ENCODE data around the gene DNAH1. TPM values are rescaled to one million over a fixed set of nuclear protein-coding genes. Genes with fewer than 3 reads are reported as not detected.
"Not testable (repeated sequence)": the region's sequence is repeated elsewhere in the genome, so short reads cannot be mapped to it uniquely, and the experiment has no call there.

DNAH1 gene
- total RNA-seq, 2 donors from 2014 or later = 5.6 to 18.7 TPM

DNA sequence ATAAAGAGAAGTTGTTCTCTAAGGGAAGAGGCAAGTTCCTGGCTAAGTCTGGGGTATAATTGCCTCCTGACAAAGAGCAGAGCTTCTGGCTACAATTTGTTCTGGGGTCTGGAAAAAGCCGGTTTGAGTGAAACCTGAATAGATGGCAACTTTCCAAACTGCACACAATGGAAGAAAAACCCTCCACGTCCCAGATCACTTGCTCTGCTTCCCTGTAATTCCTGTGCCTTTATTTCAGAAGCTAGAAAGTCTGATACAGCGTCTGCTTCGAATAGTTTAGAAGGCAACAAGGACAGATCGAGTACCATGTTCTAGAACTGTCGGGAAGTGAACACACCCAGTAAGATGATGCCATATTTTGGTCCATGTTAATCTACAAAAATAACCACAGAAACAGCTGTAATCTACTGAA, 36.1 kb upstream of the DNAH1 start:
- WGBS = 5% methylated on average over 6 of the region's 6 CpGs
- Histone ChIP-seq H3K9me3 (no peaks in the 10 kb centered on the region), H3K27me3 (replicated peaks; ENCODE audit: insufficient read depth) (no peaks in the 10 kb centered on the region), H3K4me1 (replicated peaks) (no peaks in the 10 kb centered on the region), H3K4me3 (no peak overlapping the region), H3K27ac (peak overlapping the region; percentile 95 to 96), H3K36me3 (no peaks in the 10 kb centered on the region)
- intact Hi-C loops (cut with DNase I) = no loop called here
- TF ChIP-seq, protein P1, sequence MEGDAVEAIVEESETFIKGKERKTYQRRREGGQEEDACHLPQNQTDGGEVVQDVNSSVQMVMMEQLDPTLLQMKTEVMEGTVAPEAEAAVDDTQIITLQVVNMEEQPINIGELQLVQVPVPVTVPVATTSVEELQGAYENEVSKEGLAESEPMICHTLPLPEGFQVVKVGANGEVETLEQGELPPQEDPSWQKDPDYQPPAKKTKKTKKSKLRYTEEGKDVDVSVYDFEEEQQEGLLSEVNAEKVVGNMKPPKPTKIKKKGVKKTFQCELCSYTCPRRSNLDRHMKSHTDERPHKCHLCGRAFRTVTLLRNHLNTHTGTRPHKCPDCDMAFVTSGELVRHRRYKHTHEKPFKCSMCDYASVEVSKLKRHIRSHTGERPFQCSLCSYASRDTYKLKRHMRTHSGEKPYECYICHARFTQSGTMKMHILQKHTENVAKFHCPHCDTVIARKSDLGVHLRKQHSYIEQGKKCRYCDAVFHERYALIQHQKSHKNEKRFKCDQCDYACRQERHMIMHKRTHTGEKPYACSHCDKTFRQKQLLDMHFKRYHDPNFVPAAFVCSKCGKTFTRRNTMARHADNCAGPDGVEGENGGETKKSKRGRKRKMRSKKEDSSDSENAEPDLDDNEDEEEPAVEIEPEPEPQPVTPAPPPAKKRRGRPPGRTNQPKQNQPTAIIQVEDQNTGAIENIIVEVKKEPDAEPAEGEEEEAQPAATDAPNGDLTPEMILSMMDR (IDR thresholded peaks at IDR 0.05) = no peak
- TF ChIP-seq POLR2AphosphoS5 (IDR thresholded peaks at IDR 0.05) = peak; percentile 7
- DNase-seq (ENCODE audit: low spot score) = no peak

DNA sequence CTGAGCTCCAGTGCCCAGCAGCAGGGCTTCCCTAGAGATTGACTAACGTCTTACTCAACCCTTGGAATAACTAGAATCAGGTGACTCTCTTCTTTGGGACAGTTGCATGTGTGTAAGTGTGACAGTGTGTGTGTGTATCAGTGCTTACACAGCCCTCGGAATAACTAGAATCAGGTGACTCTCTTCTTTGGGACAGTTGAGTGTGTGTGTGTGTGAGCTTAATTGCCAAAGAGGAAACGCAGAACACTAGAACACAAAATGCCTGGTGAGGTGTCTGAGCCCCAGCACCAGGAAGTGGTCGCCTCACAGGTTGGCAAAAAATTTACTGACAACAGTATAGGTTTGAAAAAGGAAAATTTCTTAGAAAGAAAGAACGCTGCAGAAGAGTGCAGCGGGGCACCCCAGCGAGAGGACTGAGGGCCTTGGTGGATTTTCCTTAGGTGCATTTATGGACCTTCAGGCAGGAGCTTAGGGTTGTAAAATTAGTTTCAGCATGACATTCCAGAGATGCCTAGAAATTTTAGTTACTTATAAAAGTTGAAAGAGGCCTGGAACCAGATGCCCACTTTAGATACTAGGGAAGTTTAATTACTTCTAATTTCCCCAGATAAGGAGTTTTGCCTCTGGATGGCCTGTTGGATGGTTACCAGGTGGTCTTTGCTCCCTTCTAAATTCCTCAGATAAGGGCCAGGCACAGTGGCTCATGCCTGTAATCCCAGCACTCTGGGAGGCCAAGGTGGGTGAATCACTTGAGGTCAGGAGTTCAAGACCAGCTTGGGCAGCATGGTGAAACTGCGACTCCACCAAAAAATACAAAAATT, 33.9 kb upstream of the DNAH1 start:
- TF ChIP-seq POLR2A (IDR thresholded peaks at IDR 0.05) (no peak), POLR2AphosphoS5 (IDR thresholded peaks at IDR 0.05) (no peak)
- TF ChIP-seq, protein P1 (IDR thresholded peaks at IDR 0.05) = no peak
- DNase-seq (ENCODE audit: low spot score) = no peak
- WGBS = 52% methylated on average over 8 of the region's 8 CpGs
- H3K27ac ChIP-seq = no peak overlapping the region
- intact Hi-C loops (cut with DNase I) = no loop called here
- H3K36me3 ChIP-seq = no peaks in the 10 kb centered on the region
- no peaks in the 10 kb centered on the region for H3K27me3 ChIP-seq (replicated peaks; ENCODE audit: insufficient read depth)
- no peaks in the 10 kb centered on the region for H3K9me3 ChIP-seq
- H3K4me1 ChIP-seq (replicated peaks) = no peaks in the 10 kb centered on the region
- H3K4me3 ChIP-seq = no peak overlapping the region

GRCh38 chr3:52283306-52283705, 32.8 kb upstream of the DNAH1 start:
- intact Hi-C loops (cut with DNase I) = no loop called here
- no peaks in the 10 kb centered on the region for H3K4me1 ChIP-seq (replicated peaks)
- H3K9me3 ChIP-seq = no peaks in the 10 kb centered on the region
- no peaks in the 10 kb centered on the region for H3K36me3 ChIP-seq
- 35% methylated on average over 1 of the region's 1 CpG for WGBS
- no peaks in the 10 kb centered on the region for H3K27me3 ChIP-seq (replicated peaks; ENCODE audit: insufficient read depth)
- H3K27ac ChIP-seq = no peak overlapping the region
- no peak for TF ChIP-seq POLR2AphosphoS5 (IDR thresholded peaks at IDR 0.05)
- no peak for DNase-seq (ENCODE audit: low spot score)
- H3K4me3 ChIP-seq = no peak overlapping the region

DNA sequence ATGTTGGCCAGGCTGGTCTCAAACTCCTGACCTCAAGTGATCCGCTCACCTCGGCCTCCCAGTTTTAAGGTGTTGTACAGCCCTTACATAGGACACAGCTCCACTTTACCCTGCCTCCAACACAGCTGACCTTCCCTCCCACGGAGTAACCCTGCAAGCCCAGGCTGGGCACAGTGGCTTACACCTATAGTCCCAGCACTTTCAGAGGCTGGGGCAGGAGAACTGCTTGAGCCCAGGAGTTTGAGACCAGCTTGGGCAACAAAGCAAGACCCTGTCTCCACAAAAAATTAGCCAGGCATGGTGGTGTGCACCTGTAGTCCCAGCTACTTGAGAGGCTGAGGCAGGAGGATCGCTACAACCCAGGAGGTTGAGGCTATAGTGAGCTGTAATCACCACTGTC, 32.1 kb upstream of the DNAH1 start:
- 84% methylated on average over 4 of the region's 4 CpGs for WGBS
- intact Hi-C loops (cut with DNase I) = not testable (repeated sequence)

DNA sequence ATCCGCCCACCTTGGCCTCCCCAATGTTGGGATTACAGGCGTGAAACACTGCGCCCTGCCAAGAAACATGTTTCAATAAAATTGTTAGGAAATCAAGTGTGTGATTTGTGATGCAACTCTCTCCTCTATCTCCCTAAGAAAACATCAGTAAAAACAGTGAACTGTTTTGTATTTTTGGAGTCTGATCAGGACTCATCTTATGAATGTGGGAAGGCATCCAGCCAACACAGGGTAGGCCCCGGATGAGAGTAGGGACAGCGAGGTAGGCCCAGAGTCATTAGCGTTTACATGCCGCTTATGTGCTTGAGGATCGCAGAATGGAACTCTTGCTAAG, 29.4 kb upstream of the DNAH1 start:
- no peak for TF ChIP-seq POLR2A (IDR thresholded peaks at IDR 0.05)
- TF ChIP-seq POLR2AphosphoS5 (IDR thresholded peaks at IDR 0.05) = peak; percentile 77
- 35% methylated on average over 8 of the region's 8 CpGs for WGBS
- peak overlapping the region; percentile 99 to 100 for H3K27ac ChIP-seq
- H3K36me3 ChIP-seq = no peaks in the 10 kb centered on the region
- H3K9me3 ChIP-seq = no peaks in the 10 kb centered on the region
- DNase-seq (ENCODE audit: low spot score) = peak; percentile 58
- no peaks in the 10 kb centered on the region for H3K27me3 ChIP-seq (replicated peaks; ENCODE audit: insufficient read depth)
- H3K4me3 ChIP-seq = peak overlapping the region; percentile 91 to 95
- intact Hi-C loops (cut with DNase I) = loop anchor here (5.0 kb wide), 1 partner anchor 49 kb away; the partner anchor contains the start of gene TWF2
- no peaks in the 10 kb centered on the region for H3K4me1 ChIP-seq (replicated peaks)

More for the DNA sequence above, 32.1 kb upstream of the DNAH1 start:
- H3K36me3 ChIP-seq; H3K9me3 ChIP-seq; H3K4me3 ChIP-seq; H3K27me3 ChIP-seq (replicated peaks; ENCODE audit: insufficient read depth); H3K27ac ChIP-seq; DNase-seq (ENCODE audit: low spot score); H3K4me1 ChIP-seq (replicated peaks): not testable (repeated sequence)

DNA sequence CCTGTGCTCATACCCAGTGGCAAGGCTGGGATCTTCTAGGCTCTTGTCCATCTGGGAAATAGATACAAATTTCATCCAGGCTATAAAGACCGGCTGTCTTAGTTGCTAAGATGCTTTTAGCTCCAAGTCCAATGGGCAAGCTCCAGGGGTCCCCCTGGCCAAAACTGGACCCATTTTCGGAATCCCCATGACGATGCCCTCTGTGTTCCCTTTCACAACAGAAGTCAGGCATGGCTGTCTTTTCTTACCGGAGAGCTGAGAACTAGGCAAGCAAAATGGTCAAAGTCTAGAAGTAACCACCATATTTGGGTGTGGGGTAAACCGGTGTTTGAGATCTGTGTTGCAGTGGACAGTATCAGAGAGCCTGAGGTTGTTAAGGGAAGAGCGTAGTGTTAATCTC, 27.4 kb upstream of the DNAH1 start:
- peak overlapping the region in 1 of 2 donors; percentile 91 for H3K4me3 ChIP-seq
- 91% methylated on average over 6 of the region's 6 CpGs for WGBS

More for the DNA sequence above, 27.4 kb upstream of the DNAH1 start:
- Histone ChIP-seq H3K9me3 (no peaks in the 10 kb centered on the region), H3K4me1 (replicated peaks) (no peaks in the 10 kb centered on the region), H3K36me3 (no peaks in the 10 kb centered on the region), H3K27me3 (replicated peaks; ENCODE audit: insufficient read depth) (no peaks in the 10 kb centered on the region), H3K27ac (no peak overlapping the region)
- intact Hi-C loops (cut with DNase I) = loop anchor here (5.0 kb wide), 1 partner anchor 51 kb away; the partner anchor contains the start of gene TWF2
- TF ChIP-seq POLR2A (IDR thresholded peaks at IDR 0.05) = no peak
- no peak for TF ChIP-seq POLR2AphosphoS5 (IDR thresholded peaks at IDR 0.05)
- TF ChIP-seq, protein P1 (IDR thresholded peaks at IDR 0.05) = no peak
- DNase-seq (ENCODE audit: low spot score) = no peak
